Adipocyte (in vitro differentiated cells): ENCODE measurements around the gene ITGA11.

Source experiments
- DNase-seq: peaks from one replicate; pipeline ENCODE4 v3.0.0-alpha.2; 2015; ENCODE audit warnings: low read depth
- H3K27me3 ChIP-seq: replicated peaks from 2 replicates; pipeline ENCODE4 v1.7.0; 2013; ENCODE audit warnings: mild to moderate bottlenecking, low read length, moderate library complexity; ENCODE audit not compliant: control insufficient read depth, insufficient read depth
- H3K36me3 ChIP-seq: 2 replicates; pipeline ENCODE4 v1.7.0; 2013; ENCODE audit warnings: low read length, mild to moderate bottlenecking, moderate library complexity; ENCODE audit not compliant: control insufficient read depth, insufficient read depth, severe bottlenecking
- H3K4me1 ChIP-seq: 2 replicates; pipeline ENCODE4 v1.7.0; 2013; ENCODE audit warnings: mild to moderate bottlenecking, low read length, moderate library complexity; ENCODE audit not compliant: control insufficient read depth, insufficient read depth
- H3K4me3 ChIP-seq: 2 replicates; pipeline ENCODE4 v1.7.0; 2013; ENCODE audit warnings: mild to moderate bottlenecking, low read length, moderate library complexity
- H3K9ac ChIP-seq: 2 replicates; pipeline ENCODE4 v1.7.0; 2013; ENCODE audit warnings: mild to moderate bottlenecking, low read length, moderate library complexity
- H3K9me3 ChIP-seq: 2 replicates; pipeline ENCODE4 v1.7.0; 2013; ENCODE audit warnings: mild to moderate bottlenecking, low read length, moderate library complexity; ENCODE audit not compliant: control insufficient read depth

Gene ITGA11

GRCh38 chr15:68431037-68431791 lies 749 bp downstream of the ITGA11 start:
- H3K9me3 ChIP-seq, result no peaks in the 10 kb centered on the region
- H3K4me1 ChIP-seq, result peaks cover 5% of the 10 kb centered on the region
- H3K27me3 ChIP-seq, result peaks cover 4% of the 10 kb centered on the region
- DNase-seq, result peak; percentile 78
- no peaks in the 10 kb centered on the region for H3K36me3 ChIP-seq
- peak overlapping the region; percentile 83 for H3K4me3 ChIP-seq
- peak overlapping the region; percentile 82 for H3K9ac ChIP-seq

- H3K36me3 ChIP-seq, result no peaks in the 10 kb centered on the region
- H3K4me3 ChIP-seq, result peak overlapping the region; percentile 83
- peaks cover 4% of the 10 kb centered on the region for H3K27me3 ChIP-seq
- no peaks in the 10 kb centered on the region for H3K9me3 ChIP-seq
- DNase-seq, result no peak
- peak overlapping the region; percentile 82 for H3K9ac ChIP-seq
- peaks cover 5% of the 10 kb centered on the region for H3K4me1 ChIP-seq
These were observed 1.4 kb downstream of the ITGA11 start for GRCh38 chr15:68430471-68431036.

- DNase-seq, result peak; percentile 52
These were observed 2.1 kb downstream of the ITGA11 start for GRCh38 chr15:68429691-68430470.

GRCh38 chr15:68428431-68428940 lies 3.5 kb downstream of the ITGA11 start:
- no peaks in the 10 kb centered on the region for H3K27me3 ChIP-seq
- no peak overlapping the region for H3K9ac ChIP-seq
- H3K4me1 ChIP-seq, result peaks cover 5% of the 10 kb centered on the region
- H3K9me3 ChIP-seq, result no peaks in the 10 kb centered on the region
- no peak overlapping the region for H3K4me3 ChIP-seq
- H3K36me3 ChIP-seq, result no peaks in the 10 kb centered on the region
- no peak for DNase-seq

More at GRCh38 chr15:68429691-68430470, 2.1 kb downstream of the ITGA11 start:
- H3K9me3 ChIP-seq, result no peaks in the 10 kb centered on the region
- peaks cover 5% of the 10 kb centered on the region for H3K4me1 ChIP-seq
- H3K27me3 ChIP-seq, result peaks cover 4% of the 10 kb centered on the region
- H3K4me3 ChIP-seq, result peak overlapping the region; percentile 83
- no peaks in the 10 kb centered on the region for H3K36me3 ChIP-seq
- H3K9ac ChIP-seq, result no peak overlapping the region

GRCh38 chr15:68427963-68428362 lies 4.0 kb downstream of the ITGA11 start:
- H3K4me1 ChIP-seq, result peaks cover 5% of the 10 kb centered on the region
- H3K9ac ChIP-seq, result no peak overlapping the region
- H3K36me3 ChIP-seq, result no peaks in the 10 kb centered on the region
- peak; percentile 23 for DNase-seq
- no peaks in the 10 kb centered on the region for H3K9me3 ChIP-seq
- H3K27me3 ChIP-seq, result no peaks in the 10 kb centered on the region
- H3K4me3 ChIP-seq, result no peak overlapping the region

GRCh38 chr15:68427366-68427765 lies 4.6 kb downstream of the ITGA11 start:
- Histone ChIP-seq H3K27me3 (no peaks in the 10 kb centered on the region), H3K36me3 (no peaks in the 10 kb centered on the region), H3K9ac (no peak overlapping the region), H3K4me3 (no peak overlapping the region), H3K9me3 (no peaks in the 10 kb centered on the region), H3K4me1 (peaks cover 5% of the 10 kb centered on the region)
- peak; percentile 21 for DNase-seq

GRCh38 chr15:68426116-68426515 lies 5.8 kb downstream of the ITGA11 start:
- DNase-seq, result no peak
- H3K4me1 ChIP-seq, result peaks cover 10% of the 10 kb centered on the region
- no peaks in the 10 kb centered on the region for H3K36me3 ChIP-seq
- no peaks in the 10 kb centered on the region for H3K9me3 ChIP-seq
- H3K27me3 ChIP-seq, result no peaks in the 10 kb centered on the region
- no peak overlapping the region for H3K4me3 ChIP-seq
- H3K9ac ChIP-seq, result no peak overlapping the region

GRCh38 chr15:68425428-68426060 lies 6.4 kb downstream of the ITGA11 start:
- H3K4me3 ChIP-seq, result no peak overlapping the region
- no peak for DNase-seq
- no peaks in the 10 kb centered on the region for H3K36me3 ChIP-seq
- H3K9ac ChIP-seq, result no peak overlapping the region
- H3K9me3 ChIP-seq, result no peaks in the 10 kb centered on the region
- peaks cover 11% of the 10 kb centered on the region for H3K4me1 ChIP-seq
- no peaks in the 10 kb centered on the region for H3K27me3 ChIP-seq

- H3K27me3 ChIP-seq, result no peaks in the 10 kb centered on the region
- peak; percentile 49 for DNase-seq
- peaks cover 17% of the 10 kb centered on the region for H3K4me1 ChIP-seq
- H3K9me3 ChIP-seq, result no peaks in the 10 kb centered on the region
- H3K36me3 ChIP-seq, result no peaks in the 10 kb centered on the region
- H3K9ac ChIP-seq, result no peak overlapping the region
- H3K4me3 ChIP-seq, result no peak overlapping the region
These were observed 7.1 kb downstream of the ITGA11 start for GRCh38 chr15:68424754-68425390.

- Histone ChIP-seq H3K4me3 (no peak overlapping the region), H3K4me1 (peaks cover 30% of the 10 kb centered on the region), H3K27me3 (no peaks in the 10 kb centered on the region), H3K9me3 (no peaks in the 10 kb centered on the region), H3K36me3 (no peaks in the 10 kb centered on the region), H3K9ac (no peak overlapping the region)
- no peak for DNase-seq
These were observed 8.3 kb downstream of the ITGA11 start for GRCh38 chr15:68423359-68424296.
